ENCODE results near the gene ZSCAN5A. TPM values are rescaled to one million over a fixed set of nuclear protein-coding genes. Genes with fewer than 3 reads are reported as not detected.

Gene ZSCAN5A
- total and polyA plus RNA-seq, 10 of the 15 experiments (the other 5 are each of a cell fraction or from before 2014, with no cell fraction given): 5.5 to 12.0 (median 8.7) TPM

DNA sequence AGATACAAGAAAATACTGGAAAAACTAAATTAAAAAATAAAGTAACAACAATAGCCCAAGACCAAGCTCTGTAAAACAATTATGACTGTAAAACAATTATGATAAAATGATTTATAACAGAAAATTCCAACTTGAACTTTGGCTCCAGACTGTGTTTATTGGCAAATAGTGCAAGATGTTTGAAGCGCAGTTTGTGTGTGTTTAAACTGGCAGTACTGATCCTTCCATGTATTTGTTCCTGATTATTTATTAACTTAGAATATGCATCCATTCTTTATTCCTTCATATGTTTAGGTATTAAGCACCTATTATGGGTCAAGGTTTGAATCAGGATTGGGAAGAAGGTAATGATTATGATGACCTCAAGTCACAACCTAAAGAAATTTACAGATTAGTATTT is 40.9 kb upstream of the ZSCAN5A start:
- ATAC-seq (no peak), FAIRE-seq (no peak), DNase-seq (ENCODE audit: low read depth, low spot score) (no peak)
- Histone ChIP-seq H3K27ac (ENCODE audit: control insufficient read depth, insufficient read depth) (no peak overlapping the region), H2AFZ (ENCODE audit: control insufficient read depth, low read depth, low read length) (no peak overlapping the region), H3K9me3 (replicated peaks; ENCODE audit: control insufficient read depth, insufficient read depth, low read length) (no peaks in the 10 kb centered on the region; the same call in 2 of the 3 replicates), H3K79me2 (ENCODE audit: control insufficient read depth, insufficient read depth, low read length) (no peaks in the 10 kb centered on the region), H3K4me2 (ENCODE audit: control insufficient read depth, insufficient read depth) (no peak overlapping the region), H3K4me1 (ENCODE audit: control insufficient read depth, insufficient read depth, low read length) (no peaks in the 10 kb centered on the region), H3K27me3 (replicated peaks in 1 of 2; ENCODE audit: control insufficient read depth in 2 of 2, insufficient read depth in 2 of 2, low read length in 1 of 2) (no peaks in the 10 kb centered on the region), H4K20me1 (ENCODE audit: control insufficient read depth, insufficient read depth) (no peaks in the 10 kb centered on the region), H3K9ac (ENCODE audit: control insufficient read depth, insufficient read depth, low read length) (no peak overlapping the region), H3K36me3 (ENCODE audit: control insufficient read depth in 2 of 2, insufficient read depth in 2 of 2, low read length in 1 of 2) (no peaks in the 10 kb centered on the region), H3K4me3 (no peak overlapping the region)
- CTCF ChIA-PET: no interaction called here
- SMC1A ChIA-PET (ENCODE audit: uncharacterized antibody, unreplicated experiment): no interaction called here
- BruUV-seq (replicated peaks): no TSS peak
- POLR2A ChIA-PET: interaction anchor here (1.3 kb wide), 1 partner anchor 9 kb away, joined by 3 read pairs; no protein-coding TSS in a partner anchor
- in situ Hi-C loops (cut with MboI) (no loop called here), intact Hi-C loops (cut with micrococcal nuclease; ENCODE audit: unreplicated experiment) (no loop called here)
- RAD21 ChIA-PET (ENCODE audit: unreplicated experiment): no interaction called here
- WGBS (ENCODE audit: insufficient coverage, insufficient replicate concordance, low lambda C conversion rate, missing lambda C conversion rate): 47% methylated on average over 1 of the region's 1 CpG
- TF ChIP-seq, protein P1, sequence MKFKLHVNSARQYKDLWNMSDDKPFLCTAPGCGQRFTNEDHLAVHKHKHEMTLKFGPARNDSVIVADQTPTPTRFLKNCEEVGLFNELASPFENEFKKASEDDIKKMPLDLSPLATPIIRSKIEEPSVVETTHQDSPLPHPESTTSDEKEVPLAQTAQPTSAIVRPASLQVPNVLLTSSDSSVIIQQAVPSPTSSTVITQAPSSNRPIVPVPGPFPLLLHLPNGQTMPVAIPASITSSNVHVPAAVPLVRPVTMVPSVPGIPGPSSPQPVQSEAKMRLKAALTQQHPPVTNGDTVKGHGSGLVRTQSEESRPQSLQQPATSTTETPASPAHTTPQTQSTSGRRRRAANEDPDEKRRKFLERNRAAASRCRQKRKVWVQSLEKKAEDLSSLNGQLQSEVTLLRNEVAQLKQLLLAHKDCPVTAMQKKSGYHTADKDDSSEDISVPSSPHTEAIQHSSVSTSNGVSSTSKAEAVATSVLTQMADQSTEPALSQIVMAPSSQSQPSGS (IDR thresholded peaks at IDR 0.05; ENCODE audit: low read length): no peak
- TF ChIP-seq SUPT20H (IDR thresholded peaks at IDR 0.05; ENCODE audit: borderline replicate concordance, control insufficient read depth, low read depth, low read length) (no peak), NR2C1 (IDR thresholded peaks at IDR 0.05) (no peak), ZNF217 (IDR thresholded peaks at IDR 0.05) (no peak), EED (IDR thresholded peaks at IDR 0.05; ENCODE audit: low read depth) (no peak), ZBED1 (IDR thresholded peaks at IDR 0.05; ENCODE audit: borderline replicate concordance) (no peak), IRF4 (IDR thresholded peaks at IDR 0.05; ENCODE audit: low read depth, low read length) (no peak), NR2C2 (IDR thresholded peaks at IDR 0.05; ENCODE audit: borderline replicate concordance, control insufficient read depth, insufficient read length, low read depth) (no peak), ZNF24 (IDR thresholded peaks at IDR 0.05) (no peak), TAF1 (IDR thresholded peaks at IDR 0.05; ENCODE audit: borderline replicate concordance, low read depth, low read length) (no peak), POLR2AphosphoS5 (IDR thresholded peaks at IDR 0.05; ENCODE audit: low read length) (no peak), BMI1 (IDR thresholded peaks at IDR 0.05; ENCODE audit: borderline replicate concordance) (no peak), JUNB (IDR thresholded peaks at IDR 0.05) (no peak)
- TF ChIP-seq, protein P2, sequence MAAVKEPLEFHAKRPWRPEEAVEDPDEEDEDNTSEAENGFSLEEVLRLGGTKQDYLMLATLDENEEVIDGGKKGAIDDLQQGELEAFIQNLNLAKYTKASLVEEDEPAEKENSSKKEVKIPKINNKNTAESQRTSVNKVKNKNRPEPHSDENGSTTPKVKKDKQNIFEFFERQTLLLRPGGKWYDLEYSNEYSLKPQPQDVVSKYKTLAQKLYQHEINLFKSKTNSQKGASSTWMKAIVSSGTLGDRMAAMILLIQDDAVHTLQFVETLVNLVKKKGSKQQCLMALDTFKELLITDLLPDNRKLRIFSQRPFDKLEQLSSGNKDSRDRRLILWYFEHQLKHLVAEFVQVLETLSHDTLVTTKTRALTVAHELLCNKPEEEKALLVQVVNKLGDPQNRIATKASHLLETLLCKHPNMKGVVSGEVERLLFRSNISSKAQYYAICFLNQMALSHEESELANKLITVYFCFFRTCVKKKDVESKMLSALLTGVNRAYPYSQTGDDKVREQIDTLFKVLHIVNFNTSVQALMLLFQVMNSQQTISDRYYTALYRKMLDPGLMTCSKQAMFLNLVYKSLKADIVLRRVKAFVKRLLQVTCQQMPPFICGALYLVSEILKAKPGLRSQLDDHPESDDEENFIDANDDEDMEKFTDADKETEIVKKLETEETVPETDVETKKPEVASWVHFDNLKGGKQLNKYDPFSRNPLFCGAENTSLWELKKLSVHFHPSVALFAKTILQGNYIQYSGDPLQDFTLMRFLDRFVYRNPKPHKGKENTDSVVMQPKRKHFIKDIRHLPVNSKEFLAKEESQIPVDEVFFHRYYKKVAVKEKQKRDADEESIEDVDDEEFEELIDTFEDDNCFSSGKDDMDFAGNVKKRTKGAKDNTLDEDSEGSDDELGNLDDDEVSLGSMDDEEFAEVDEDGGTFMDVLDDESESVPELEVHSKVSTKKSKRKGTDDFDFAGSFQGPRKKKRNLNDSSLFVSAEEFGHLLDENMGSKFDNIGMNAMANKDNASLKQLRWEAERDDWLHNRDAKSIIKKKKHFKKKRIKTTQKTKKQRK (IDR thresholded peaks at IDR 0.05; ENCODE audit: low read depth, low read length): no peak
- TF ChIP-seq, protein P3, sequence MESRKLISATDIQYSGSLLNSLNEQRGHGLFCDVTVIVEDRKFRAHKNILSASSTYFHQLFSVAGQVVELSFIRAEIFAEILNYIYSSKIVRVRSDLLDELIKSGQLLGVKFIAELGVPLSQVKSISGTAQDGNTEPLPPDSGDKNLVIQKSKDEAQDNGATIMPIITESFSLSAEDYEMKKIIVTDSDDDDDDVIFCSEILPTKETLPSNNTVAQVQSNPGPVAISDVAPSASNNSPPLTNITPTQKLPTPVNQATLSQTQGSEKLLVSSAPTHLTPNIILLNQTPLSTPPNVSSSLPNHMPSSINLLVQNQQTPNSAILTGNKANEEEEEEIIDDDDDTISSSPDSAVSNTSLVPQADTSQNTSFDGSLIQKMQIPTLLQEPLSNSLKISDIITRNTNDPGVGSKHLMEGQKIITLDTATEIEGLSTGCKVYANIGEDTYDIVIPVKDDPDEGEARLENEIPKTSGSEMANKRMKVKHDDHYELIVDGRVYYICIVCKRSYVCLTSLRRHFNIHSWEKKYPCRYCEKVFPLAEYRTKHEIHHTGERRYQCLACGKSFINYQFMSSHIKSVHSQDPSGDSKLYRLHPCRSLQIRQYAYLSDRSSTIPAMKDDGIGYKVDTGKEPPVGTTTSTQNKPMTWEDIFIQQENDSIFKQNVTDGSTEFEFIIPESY (IDR thresholded peaks at IDR 0.05): no peak

Measured in GM12878 (cell line).